GM12892 (cell line): Measurements from ENCODE around the gene MAPK7.

Experiments used
- POLR2A ChIP-seq: IDR thresholded peaks from 2 replicates; pipeline ENCODE4 v1.6.1; 2011; ENCODE audit warnings: low read depth, low read length, control low read depth
- TAF1 ChIP-seq: IDR thresholded peaks from 2 replicates; pipeline ENCODE4 v1.6.1; 2011; ENCODE audit warnings: low read depth, mild to moderate bottlenecking, control low read depth, low read length, borderline replicate concordance

GRCh38 chr17:19368229-19368628 lies 10.1 kb upstream of the MAPK7 start:
- TF ChIP-seq TAF1 (no peak), POLR2A (no peak)
